T-helper 2 cell treated with Interferon-gamma antibody and Interleukin-4, amounts not matched to agents 5 μg/mL and 100 μg/mL, for 36 hours (primary cell): Measurements from ENCODE around the gene ST8SIA5.

Source experiments
- DNase-seq: peaks from one replicate; pipeline ENCODE4 v3.0.0; 2021; ENCODE audit warnings: low spot score
- H3K27ac Mint-ChIP-seq: one replicate; pipeline ENCODE4 v1.8.0; 2021; ENCODE audit warnings: mild to moderate bottlenecking, mixed read lengths
- H3K27me3 Mint-ChIP-seq: one replicate; pipeline ENCODE4 v1.8.0; 2021; ENCODE audit warnings: low read depth, mixed read lengths
- H3K36me3 Mint-ChIP-seq: one replicate; pipeline ENCODE4 v1.8.0; 2021; ENCODE audit warnings: low read depth, mixed read lengths
- H3K4me1 Mint-ChIP-seq: one replicate; pipeline ENCODE4 v1.8.0; 2021; ENCODE audit warnings: low read depth, mixed read lengths
- H3K4me3 Mint-ChIP-seq: one replicate; pipeline ENCODE4 v1.8.0; 2022; ENCODE audit warnings: mild to moderate bottlenecking, moderate library complexity, mixed read lengths
- H3K9me3 Mint-ChIP-seq: one replicate; pipeline ENCODE4 v1.8.0; 2021; ENCODE audit warnings: mixed read lengths

ST8SIA5 gene

DNA sequence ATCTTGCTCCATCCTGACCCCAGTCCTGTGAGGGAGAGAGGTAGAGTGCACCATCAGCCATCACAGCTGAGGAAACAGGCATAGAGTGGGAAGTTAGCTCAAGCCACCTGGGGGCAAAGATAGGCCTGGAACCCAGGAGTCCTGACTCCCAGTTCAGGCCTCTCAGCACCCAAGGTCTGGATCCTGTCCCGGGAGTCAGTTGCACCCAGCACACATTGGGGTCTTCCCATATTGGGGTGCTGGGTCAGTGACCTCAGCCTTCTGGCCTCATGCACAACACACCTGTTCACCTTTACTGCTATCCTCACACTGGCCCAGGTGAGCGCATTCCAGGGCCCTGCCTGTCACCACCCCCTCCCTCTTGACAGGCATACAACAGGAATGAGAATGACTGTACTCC lies 24.7 kb downstream of the ST8SIA5 start:
- H3K4me3 Mint-ChIP-seq, result no peak overlapping the region
- H3K4me1 Mint-ChIP-seq, result no peaks in the 10 kb centered on the region
- no peak overlapping the region for H3K27ac Mint-ChIP-seq
- no peaks in the 10 kb centered on the region for H3K36me3 Mint-ChIP-seq
- peaks cover 12% of the 10 kb centered on the region for H3K9me3 Mint-ChIP-seq
- H3K27me3 Mint-ChIP-seq, result peaks cover 8% of the 10 kb centered on the region
- DNase-seq, result no peak

DNA sequence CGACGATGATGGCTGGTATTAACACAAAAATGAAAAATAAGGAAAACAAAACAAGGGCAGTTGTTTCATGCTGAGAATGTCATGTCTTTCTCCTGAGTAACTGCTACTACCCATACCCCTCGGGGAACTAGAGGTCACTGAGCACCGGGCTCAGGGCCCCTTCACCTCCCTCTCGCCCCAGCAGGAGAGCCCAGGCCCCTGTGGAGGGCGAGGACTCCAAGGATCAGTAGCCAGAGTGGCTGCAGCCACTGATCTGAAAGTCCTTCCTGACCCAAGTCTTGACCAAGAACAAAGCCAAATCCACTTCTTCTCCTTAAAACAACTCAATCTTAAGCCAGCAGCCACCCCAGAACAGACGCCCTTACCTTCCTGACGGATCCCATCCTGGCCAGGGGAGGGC lies 25.5 kb downstream of the ST8SIA5 start:
- no peak overlapping the region for H3K27ac Mint-ChIP-seq
- no peaks in the 10 kb centered on the region for H3K36me3 Mint-ChIP-seq
- DNase-seq, result no peak
- H3K4me3 Mint-ChIP-seq, result no peak overlapping the region
- H3K9me3 Mint-ChIP-seq, result peaks cover 12% of the 10 kb centered on the region
- H3K27me3 Mint-ChIP-seq, result peaks cover 3% of the 10 kb centered on the region
- H3K4me1 Mint-ChIP-seq, result no peaks in the 10 kb centered on the region

GRCh38 chr18:46728219-46728930 lies 28.5 kb downstream of the ST8SIA5 start:
- Mint-ChIP-seq H3K4me3 (no peak overlapping the region), H3K27me3 (no peaks in the 10 kb centered on the region), H3K9me3 (peaks cover 12% of the 10 kb centered on the region), H3K27ac (no peak overlapping the region), H3K36me3 (no peaks in the 10 kb centered on the region), H3K4me1 (no peaks in the 10 kb centered on the region)
- DNase-seq, result no peak

DNA sequence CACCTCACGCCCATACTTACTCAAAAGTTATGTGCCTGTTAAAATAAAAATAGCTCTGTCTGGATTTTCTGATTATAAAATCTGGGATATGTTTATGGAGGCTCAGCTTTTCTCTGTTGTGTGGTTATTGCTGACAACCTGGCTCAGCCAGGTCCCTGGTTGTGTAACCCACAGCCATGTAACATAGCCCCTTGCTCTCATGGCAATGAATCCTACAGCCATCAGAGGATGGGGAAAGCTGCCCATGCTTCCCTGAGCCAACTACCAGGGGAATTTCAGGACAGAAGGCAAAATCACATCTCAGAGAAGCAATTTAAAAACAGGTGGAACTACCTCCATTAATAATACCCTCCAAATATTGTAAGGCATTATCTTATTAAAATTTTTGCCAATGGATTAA lies 29.7 kb downstream of the ST8SIA5 start:
- no peak for DNase-seq
- no peak overlapping the region for H3K4me3 Mint-ChIP-seq
- H3K9me3 Mint-ChIP-seq, result peaks cover 12% of the 10 kb centered on the region
- no peaks in the 10 kb centered on the region for H3K4me1 Mint-ChIP-seq
- H3K36me3 Mint-ChIP-seq, result no peaks in the 10 kb centered on the region
- H3K27ac Mint-ChIP-seq, result no peak overlapping the region
- H3K27me3 Mint-ChIP-seq, result no peaks in the 10 kb centered on the region

DNA sequence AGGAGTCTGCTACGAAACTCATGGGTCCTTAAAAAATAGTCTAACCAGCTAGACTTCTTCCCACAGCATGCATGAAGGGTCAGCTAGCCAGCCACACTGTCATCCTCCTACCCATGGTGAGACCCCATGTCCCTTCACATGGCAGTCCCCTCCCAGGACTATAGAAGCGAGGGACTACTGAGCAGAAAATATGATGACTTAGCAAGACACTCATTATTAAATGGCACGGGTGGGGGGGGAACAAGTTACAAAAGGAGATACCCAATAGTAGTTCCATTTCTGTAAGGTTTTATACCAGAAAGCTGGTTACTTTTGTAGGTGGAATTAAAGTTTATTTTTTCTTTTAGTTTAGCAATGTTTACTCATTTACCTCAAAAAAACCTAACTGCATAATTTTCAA lies 31.5 kb downstream of the ST8SIA5 start:
- Mint-ChIP-seq H3K4me3 (no peak overlapping the region), H3K4me1 (no peaks in the 10 kb centered on the region), H3K9me3 (peaks cover 8% of the 10 kb centered on the region), H3K27me3 (no peaks in the 10 kb centered on the region), H3K27ac (no peak overlapping the region), H3K36me3 (no peaks in the 10 kb centered on the region)
- no peak for DNase-seq

DNA sequence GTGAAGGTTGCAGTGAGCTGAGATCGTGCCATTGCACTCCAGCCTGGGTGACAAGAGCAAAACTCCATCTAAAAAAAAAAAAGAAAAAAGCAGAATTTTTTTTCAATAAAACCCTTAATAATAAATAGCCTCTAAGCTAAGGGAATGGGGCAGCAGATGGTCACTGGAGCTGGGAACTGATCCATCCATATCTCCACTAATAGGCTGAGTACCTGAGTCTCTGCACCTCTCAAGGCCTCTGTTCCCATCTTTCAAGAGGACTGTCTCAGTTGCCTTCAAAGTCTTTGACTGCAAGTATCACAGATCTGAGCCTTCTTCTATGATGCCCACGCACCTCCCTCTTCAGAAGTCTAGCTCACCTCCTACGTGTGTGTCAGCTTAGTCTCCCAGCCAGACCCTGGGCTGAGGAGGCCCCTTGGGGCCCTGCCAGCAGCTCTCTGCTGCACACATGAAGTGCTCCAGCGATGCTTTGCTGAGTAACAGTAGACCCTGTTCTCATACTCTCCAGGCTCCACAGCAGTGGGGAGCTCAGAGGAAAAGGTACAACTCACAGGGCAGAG lies 32.9 kb downstream of the ST8SIA5 start:
- Mint-ChIP-seq H3K4me3 (no peak overlapping the region), H3K27ac (no peak overlapping the region), H3K9me3 (peaks cover under 1% of the 10 kb centered on the region), H3K4me1 (no peaks in the 10 kb centered on the region), H3K36me3 (no peaks in the 10 kb centered on the region), H3K27me3 (no peaks in the 10 kb centered on the region)
- no peak for DNase-seq

DNA sequence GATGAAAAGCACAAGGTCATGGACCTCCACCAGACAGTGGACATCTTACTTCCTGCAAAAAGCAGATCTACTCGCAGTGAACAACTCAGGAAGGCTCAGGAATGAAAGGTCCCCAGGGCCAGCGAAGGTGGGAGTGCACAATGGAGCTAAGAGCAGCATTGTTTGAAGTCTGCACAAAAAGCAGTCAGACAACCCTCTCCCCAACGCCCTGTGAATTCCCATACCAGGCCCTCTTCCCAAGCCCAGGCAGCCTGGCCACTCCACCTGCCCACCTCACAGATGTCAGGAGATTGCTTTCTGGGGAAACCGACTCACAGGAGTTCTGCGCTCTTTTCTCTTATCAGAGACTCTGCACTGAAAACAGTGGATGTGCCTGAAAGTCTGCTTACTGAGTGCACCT lies 34.8 kb downstream of the ST8SIA5 start:
- H3K9me3 Mint-ChIP-seq, result no peaks in the 10 kb centered on the region
- H3K4me3 Mint-ChIP-seq, result no peak overlapping the region
- no peaks in the 10 kb centered on the region for H3K36me3 Mint-ChIP-seq
- H3K27ac Mint-ChIP-seq, result no peak overlapping the region
- H3K4me1 Mint-ChIP-seq, result no peaks in the 10 kb centered on the region
- DNase-seq, result no peak
- peaks cover 1% of the 10 kb centered on the region for H3K27me3 Mint-ChIP-seq

DNA sequence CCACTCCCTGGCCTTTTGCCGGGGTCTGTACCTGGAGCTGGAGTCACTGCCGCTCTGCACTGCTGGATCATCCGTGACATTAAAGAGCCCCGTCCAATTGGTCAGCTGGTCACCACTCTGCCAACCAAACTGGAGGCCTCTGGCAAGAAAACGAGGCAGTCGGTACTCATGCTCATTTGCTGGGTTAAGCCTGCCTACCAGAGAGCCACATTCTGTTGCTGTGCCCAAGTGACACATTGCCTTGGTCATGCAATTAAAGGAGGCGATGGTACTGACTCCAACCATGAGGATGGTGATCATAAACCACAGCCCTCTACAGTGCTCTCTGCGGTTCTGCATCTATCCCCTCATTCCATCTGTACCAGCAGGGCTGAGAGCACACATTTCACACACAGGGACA lies 35.5 kb downstream of the ST8SIA5 start:
- H3K9me3 Mint-ChIP-seq, result no peaks in the 10 kb centered on the region
- H3K4me1 Mint-ChIP-seq, result no peaks in the 10 kb centered on the region
- no peak overlapping the region for H3K27ac Mint-ChIP-seq
- no peak overlapping the region for H3K4me3 Mint-ChIP-seq
- H3K36me3 Mint-ChIP-seq, result no peaks in the 10 kb centered on the region
- no peak for DNase-seq
- peaks cover 1% of the 10 kb centered on the region for H3K27me3 Mint-ChIP-seq

DNA sequence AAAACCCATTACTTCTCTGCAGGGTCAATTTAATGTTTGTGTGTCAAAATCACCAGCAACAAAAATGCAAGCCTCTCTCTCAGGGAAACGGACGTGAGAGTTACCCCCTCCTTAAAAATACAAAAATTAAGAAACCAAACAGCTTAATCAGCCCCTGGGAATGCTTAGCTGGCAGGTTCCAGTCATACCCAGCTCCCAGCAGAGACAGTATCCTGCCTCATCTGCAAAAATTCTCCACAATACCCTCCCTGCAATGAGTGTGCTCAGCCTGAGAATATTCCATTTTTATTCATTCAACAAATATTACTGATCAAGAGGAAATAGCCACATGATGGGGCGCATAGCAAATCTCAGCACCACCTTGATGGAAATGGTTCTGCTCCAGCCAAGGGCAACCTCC lies 36.3 kb downstream of the ST8SIA5 start:
- no peak overlapping the region for H3K27ac Mint-ChIP-seq
- H3K4me1 Mint-ChIP-seq, result no peaks in the 10 kb centered on the region
- H3K27me3 Mint-ChIP-seq, result peaks cover 1% of the 10 kb centered on the region
- DNase-seq, result no peak
- H3K36me3 Mint-ChIP-seq, result no peaks in the 10 kb centered on the region
- H3K9me3 Mint-ChIP-seq, result no peaks in the 10 kb centered on the region
- H3K4me3 Mint-ChIP-seq, result no peak overlapping the region

DNA sequence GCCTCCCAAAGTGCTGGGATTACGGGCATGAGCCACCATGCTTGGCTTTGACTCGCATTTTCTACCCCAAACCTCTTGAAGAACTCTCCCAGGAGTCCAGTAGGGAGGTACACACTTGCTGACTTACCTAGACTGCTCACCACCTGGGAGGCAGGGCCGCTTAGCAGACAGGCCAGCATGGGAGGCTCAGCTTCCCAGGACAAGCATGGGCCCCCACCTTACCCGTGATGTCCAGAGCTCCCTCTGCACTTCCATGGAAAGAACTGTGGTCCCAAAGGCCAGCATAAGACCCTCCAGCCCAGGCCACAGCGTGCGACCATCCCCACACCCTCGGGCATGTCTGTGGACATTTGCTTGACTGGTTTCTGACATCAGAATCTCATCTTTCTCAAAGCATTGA lies 36.8 kb downstream of the ST8SIA5 start:
- Mint-ChIP-seq H3K4me3 (no peak overlapping the region), H3K4me1 (no peaks in the 10 kb centered on the region), H3K27me3 (peaks cover 1% of the 10 kb centered on the region), H3K9me3 (no peaks in the 10 kb centered on the region), H3K27ac (no peak overlapping the region), H3K36me3 (no peaks in the 10 kb centered on the region)
- DNase-seq, result no peak

DNA sequence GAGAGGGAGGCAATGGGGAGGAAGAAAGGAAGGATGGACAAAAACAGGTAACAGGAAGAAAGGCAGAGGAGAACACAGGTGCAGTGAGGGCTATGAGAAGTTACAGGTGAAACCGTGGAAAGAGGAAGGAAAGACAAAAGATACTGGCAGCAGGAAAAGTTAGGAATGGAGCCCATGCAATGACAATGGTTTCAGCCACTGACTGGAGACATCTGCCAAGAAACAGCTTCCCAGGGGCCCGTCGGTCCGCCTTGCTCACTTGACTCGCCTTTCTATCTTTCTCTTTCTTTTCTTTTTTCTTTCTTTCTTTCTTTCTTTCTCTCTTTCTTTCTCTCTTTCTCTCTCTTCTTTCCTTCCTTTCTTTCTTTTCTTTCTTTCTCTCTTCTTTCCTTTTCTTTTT lies 37.5 kb downstream of the ST8SIA5 start:
- H3K4me3 Mint-ChIP-seq, result no peak overlapping the region
- peaks cover 1% of the 10 kb centered on the region for H3K27me3 Mint-ChIP-seq
- H3K4me1 Mint-ChIP-seq, result no peaks in the 10 kb centered on the region
- no peak overlapping the region for H3K27ac Mint-ChIP-seq
- DNase-seq, result no peak
- H3K9me3 Mint-ChIP-seq, result no peaks in the 10 kb centered on the region
- no peaks in the 10 kb centered on the region for H3K36me3 Mint-ChIP-seq

DNA sequence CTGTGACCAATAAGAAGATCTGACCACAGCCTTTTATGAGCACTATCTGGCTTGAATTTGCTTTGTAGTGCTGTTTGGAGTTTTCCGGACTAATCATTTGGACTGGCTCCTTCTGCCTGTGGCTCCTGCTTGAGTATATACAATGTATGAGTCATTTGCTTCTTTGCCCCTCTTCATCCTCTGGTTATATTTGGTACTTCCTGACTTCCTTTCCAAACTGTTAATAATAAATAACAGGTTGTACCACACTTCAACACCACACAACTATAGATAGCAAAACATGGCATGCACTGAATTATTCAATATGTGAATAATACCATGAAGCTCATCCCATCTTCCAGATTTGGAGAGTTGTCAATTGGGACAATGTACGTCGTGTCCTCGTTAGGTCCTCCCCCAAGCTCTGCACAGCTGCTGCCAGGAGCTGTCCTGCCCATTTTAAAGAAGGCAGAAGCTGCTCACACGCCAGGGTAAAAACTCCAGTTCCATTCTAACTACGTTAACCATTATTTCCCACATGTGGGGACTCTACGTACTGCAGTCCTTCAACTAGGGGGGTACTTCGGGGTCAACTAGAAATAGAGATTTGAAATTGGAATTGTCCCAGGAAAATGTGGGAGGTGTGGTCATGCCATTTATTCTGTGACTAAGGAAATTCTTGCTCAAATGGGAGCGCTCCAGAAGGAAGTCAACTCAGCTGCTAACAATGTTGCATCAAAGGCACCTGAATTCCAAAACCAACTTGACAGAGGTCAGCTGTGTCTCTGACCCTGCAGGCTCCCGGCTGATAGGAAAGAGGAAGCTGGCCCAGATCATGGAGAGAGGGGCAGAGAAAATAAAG lies 38.1 kb downstream of the ST8SIA5 start:
- Mint-ChIP-seq H3K4me3 (no peak overlapping the region), H3K36me3 (no peaks in the 10 kb centered on the region), H3K4me1 (no peaks in the 10 kb centered on the region), H3K27ac (no peak overlapping the region), H3K27me3 (peaks cover 1% of the 10 kb centered on the region), H3K9me3 (no peaks in the 10 kb centered on the region)
- DNase-seq, result no peak

GRCh38 chr18:46716827-46717226 lies 40.0 kb downstream of the ST8SIA5 start:
- Mint-ChIP-seq H3K4me3 (no peak overlapping the region), H3K27me3 (peaks cover 1% of the 10 kb centered on the region), H3K27ac (no peak overlapping the region), H3K4me1 (no peaks in the 10 kb centered on the region), H3K36me3 (no peaks in the 10 kb centered on the region), H3K9me3 (no peaks in the 10 kb centered on the region)
- no peak for DNase-seq

- Mint-ChIP-seq H3K4me3 (no peak overlapping the region), H3K27ac (no peak overlapping the region)
Measured at GRCh38 chr18:46716336-46716735, 40.5 kb downstream of the ST8SIA5 start.

More at GRCh38 chr18:46716336-46716735, 40.5 kb downstream of the ST8SIA5 start:
- DNase-seq, result no peak
- no peaks in the 10 kb centered on the region for H3K4me1 Mint-ChIP-seq
- H3K36me3 Mint-ChIP-seq, result no peaks in the 10 kb centered on the region
- no peaks in the 10 kb centered on the region for H3K9me3 Mint-ChIP-seq
- H3K27me3 Mint-ChIP-seq, result peaks cover 1% of the 10 kb centered on the region
